ENCODE measurements around the gene FSTL4. TPM values are rescaled to one million over a fixed set of nuclear protein-coding genes. Genes with fewer than 3 reads are reported as not detected.
A peak's percentile ranks its signal among the peaks of the same experiment; 100 is the strongest.

FSTL4 gene
- total and polyA plus RNA-seq, 2 of the 13 experiments (the other 11 are each of a cell fraction or from before 2014, with no cell fraction given): 2.1 to 3.0 TPM

DNA sequence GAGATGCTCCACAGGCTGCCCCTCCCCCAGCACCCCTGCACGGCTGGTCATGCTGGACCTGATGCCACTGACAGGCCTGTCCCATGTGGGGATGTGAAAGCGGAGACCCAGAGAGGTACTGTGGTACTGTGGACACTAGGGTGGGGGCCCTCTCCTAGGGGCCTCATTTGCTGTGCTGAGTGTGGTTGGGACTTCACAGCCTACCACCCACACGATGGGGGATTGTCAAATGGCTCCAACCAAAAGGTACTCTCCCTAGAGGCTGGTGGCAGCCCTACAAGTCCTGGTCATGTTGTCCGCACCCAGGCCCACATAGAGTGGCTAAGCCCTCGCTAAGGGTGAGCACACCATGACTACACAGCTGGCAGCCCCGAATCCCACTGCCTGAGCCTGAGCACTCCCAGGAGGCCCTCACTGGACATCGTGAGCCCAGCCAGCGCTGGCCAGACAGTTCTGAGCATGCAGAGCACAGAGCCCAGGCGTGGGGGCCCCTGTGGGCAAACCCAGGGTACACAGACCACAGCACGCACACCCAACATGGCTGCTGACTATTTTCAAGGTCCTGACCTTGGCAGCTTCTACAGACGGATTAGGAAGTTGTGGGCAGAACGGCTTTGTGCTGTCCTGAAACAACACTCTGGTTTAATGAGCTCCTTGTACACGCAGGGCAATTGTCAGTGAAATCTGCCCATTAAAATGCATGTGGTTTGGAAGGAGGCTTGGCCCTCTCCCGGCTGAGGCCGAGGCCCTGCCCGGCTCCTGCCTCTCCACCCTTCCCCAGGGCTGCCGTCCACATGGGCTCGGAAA is 346.4 kb downstream of the FSTL4 start (continued):
- TF ChIP-seq, protein P1, sequence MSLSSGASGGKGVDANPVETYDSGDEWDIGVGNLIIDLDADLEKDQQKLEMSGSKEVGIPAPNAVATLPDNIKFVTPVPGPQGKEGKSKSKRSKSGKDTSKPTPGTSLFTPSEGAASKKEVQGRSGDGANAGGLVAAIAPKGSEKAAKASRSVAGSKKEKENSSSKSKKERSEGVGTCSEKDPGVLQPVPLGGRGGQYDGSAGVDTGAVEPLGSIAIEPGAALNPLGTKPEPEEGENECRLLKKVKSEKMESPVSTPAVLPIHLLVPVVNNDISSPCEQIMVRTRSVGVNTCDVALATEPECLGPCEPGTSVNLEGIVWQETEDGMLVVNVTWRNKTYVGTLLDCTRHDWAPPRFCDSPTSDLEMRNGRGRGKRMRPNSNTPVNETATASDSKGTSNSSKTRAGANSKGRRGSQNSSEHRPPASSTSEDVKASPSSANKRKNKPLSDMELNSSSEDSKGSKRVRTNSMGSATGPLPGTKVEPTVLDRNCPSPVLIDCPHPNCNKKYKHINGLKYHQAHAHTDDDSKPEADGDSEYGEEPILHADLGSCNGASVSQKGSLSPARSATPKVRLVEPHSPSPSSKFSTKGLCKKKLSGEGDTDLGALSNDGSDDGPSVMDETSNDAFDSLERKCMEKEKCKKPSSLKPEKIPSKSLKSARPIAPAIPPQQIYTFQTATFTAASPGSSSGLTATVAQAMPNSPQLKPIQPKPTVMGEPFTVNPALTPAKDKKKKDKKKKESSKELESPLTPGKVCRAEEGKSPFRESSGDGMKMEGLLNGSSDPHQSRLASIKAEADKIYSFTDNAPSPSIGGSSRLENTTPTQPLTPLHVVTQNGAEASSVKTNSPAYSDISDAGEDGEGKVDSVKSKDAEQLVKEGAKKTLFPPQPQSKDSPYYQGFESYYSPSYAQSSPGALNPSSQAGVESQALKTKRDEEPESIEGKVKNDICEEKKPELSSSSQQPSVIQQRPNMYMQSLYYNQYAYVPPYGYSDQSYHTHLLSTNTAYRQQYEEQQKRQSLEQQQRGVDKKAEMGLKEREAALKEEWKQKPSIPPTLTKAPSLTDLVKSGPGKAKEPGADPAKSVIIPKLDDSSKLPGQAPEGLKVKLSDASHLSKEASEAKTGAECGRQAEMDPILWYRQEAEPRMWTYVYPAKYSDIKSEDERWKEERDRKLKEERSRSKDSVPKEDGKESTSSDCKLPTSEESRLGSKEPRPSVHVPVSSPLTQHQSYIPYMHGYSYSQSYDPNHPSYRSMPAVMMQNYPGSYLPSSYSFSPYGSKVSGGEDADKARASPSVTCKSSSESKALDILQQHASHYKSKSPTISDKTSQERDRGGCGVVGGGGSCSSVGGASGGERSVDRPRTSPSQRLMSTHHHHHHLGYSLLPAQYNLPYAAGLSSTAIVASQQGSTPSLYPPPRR (CRISPR knock-in tag; IDR thresholded peaks at IDR 0.05; ENCODE audit: borderline replicate concordance): no peak
- TF ChIP-seq ZFX (CRISPR knock-in tag; IDR thresholded peaks at IDR 0.05; ENCODE audit: low read depth): peak; percentile 16; the same call in 1 of the 2 replicates
- TF ChIP-seq CHD4 (IDR thresholded peaks at IDR 0.05; ENCODE audit: borderline replicate concordance, low read length): no peak
- no peak for TF ChIP-seq ZNF180 (CRISPR knock-in tag; IDR thresholded peaks at IDR 0.05; ENCODE audit: borderline replicate concordance, low read depth)
- no peak for TF ChIP-seq ZNF335 (CRISPR knock-in tag; IDR thresholded peaks at IDR 0.05)
- TF ChIP-seq, protein P2, sequence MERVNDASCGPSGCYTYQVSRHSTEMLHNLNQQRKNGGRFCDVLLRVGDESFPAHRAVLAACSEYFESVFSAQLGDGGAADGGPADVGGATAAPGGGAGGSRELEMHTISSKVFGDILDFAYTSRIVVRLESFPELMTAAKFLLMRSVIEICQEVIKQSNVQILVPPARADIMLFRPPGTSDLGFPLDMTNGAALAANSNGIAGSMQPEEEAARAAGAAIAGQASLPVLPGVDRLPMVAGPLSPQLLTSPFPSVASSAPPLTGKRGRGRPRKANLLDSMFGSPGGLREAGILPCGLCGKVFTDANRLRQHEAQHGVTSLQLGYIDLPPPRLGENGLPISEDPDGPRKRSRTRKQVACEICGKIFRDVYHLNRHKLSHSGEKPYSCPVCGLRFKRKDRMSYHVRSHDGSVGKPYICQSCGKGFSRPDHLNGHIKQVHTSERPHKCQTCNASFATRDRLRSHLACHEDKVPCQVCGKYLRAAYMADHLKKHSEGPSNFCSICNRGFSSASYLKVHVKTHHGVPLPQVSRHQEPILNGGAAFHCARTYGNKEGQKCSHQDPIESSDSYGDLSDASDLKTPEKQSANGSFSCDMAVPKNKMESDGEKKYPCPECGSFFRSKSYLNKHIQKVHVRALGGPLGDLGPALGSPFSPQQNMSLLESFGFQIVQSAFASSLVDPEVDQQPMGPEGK (CRISPR knock-in tag; IDR thresholded peaks at IDR 0.05): peak; percentile 62; the same call in 1 of the 2 replicates
- TF ChIP-seq ZNF781 (CRISPR knock-in tag; IDR thresholded peaks at IDR 0.05; ENCODE audit: borderline replicate concordance, not compliant biosample characterization): no peak
- TF ChIP-seq, protein P3, sequence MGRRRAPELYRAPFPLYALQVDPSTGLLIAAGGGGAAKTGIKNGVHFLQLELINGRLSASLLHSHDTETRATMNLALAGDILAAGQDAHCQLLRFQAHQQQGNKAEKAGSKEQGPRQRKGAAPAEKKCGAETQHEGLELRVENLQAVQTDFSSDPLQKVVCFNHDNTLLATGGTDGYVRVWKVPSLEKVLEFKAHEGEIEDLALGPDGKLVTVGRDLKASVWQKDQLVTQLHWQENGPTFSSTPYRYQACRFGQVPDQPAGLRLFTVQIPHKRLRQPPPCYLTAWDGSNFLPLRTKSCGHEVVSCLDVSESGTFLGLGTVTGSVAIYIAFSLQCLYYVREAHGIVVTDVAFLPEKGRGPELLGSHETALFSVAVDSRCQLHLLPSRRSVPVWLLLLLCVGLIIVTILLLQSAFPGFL (CRISPR knock-in tag; IDR thresholded peaks at IDR 0.05): no peak
- TF ChIP-seq ESRRA (CRISPR knock-in tag; IDR thresholded peaks at IDR 0.05; ENCODE audit: low read depth): peak; percentile 81
- no peak for TF ChIP-seq PRPF4 (IDR thresholded peaks at IDR 0.05; ENCODE audit: low read depth, low read length, poor library complexity, severe bottlenecking)
- TF ChIP-seq, protein P4, sequence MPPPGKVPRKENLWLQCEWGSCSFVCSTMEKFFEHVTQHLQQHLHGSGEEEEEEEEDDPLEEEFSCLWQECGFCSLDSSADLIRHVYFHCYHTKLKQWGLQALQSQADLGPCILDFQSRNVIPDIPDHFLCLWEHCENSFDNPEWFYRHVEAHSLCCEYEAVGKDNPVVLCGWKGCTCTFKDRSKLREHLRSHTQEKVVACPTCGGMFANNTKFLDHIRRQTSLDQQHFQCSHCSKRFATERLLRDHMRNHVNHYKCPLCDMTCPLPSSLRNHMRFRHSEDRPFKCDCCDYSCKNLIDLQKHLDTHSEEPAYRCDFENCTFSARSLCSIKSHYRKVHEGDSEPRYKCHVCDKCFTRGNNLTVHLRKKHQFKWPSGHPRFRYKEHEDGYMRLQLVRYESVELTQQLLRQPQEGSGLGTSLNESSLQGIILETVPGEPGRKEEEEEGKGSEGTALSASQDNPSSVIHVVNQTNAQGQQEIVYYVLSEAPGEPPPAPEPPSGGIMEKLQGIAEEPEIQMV (CRISPR knock-in tag; IDR thresholded peaks at IDR 0.05; ENCODE audit: low read depth): no peak
- no peak for TF ChIP-seq BORCS8-MEF2B (CRISPR knock-in tag; IDR thresholded peaks at IDR 0.05)
- TF ChIP-seq MTA1 (CRISPR knock-in tag; IDR thresholded peaks at IDR 0.05; ENCODE audit: borderline replicate concordance): 0 out of 2 replicates have a peak, but pooled peaks have one; percentile 43
- TF ChIP-seq TAF15 (IDR thresholded peaks at IDR 0.05; ENCODE audit: low read depth, low read length, poor library complexity, severe bottlenecking): no peak
- no peak for TF ChIP-seq ZNF282 (IDR thresholded peaks at IDR 0.05; ENCODE audit: partially characterized antibody)
- TF ChIP-seq SOX6 (IDR thresholded peaks at IDR 0.05): no peak
- no peak; the same call in 1 of the 2 replicates for TF ChIP-seq SOX6 (CRISPR knock-in tag; IDR thresholded peaks at IDR 0.05)
- TF ChIP-seq CBX5 (CRISPR knock-in tag; IDR thresholded peaks at IDR 0.05; ENCODE audit: borderline replicate concordance): no peak
- no peak for TF ChIP-seq JDP2 (CRISPR knock-in tag; IDR thresholded peaks at IDR 0.05; ENCODE audit: borderline replicate concordance)

Data from HepG2 (cell line).